ENCODE results near the gene MTMR1. TPM values are rescaled to one million over a fixed set of nuclear protein-coding genes. Genes with fewer than 3 reads are reported as not detected.

Gene MTMR1
- total RNA-seq, 2 experiments from 2014 or later, result 33.6 to 34.4 TPM

DNA sequence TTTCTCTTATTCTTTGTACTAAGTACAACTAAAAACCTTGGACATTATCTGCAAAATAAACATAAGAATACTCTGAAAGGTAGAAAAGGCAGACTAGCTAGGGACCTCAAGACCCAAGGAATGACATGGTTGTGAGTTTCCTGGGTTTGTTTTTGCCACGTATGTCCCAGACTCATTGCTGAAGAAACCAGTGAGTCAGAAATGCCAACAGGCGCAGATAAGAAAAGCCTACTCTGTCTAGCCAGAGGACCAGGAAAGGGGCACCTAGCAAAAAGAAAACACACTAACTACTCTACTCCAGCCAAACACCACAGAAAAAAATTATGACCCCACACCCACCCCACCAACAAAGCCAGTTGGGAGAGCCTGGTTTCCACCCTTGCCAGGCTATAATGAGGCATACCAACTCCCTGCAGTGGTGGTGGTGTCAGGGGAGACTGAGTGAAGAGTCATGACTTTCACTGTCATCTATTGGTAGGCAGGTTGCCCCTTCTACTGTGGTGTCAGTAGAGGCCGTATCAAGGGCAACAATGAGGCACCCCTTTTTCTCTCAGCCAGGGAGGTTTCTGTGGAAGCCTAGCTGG, 10.9 kb downstream of the MTMR1 start:
- H3K4me3 ChIP-seq (ENCODE audit: low read length), result no peak overlapping the region
- Mint-ChIP-seq H3K4me1 (ENCODE audit: low read depth) (peaks cover 27% of the 10 kb centered on the region), H3K36me3 (ENCODE audit: low read depth) (peaks cover 67% of the 10 kb centered on the region), H3K9me3 (no peaks in the 10 kb centered on the region), H3K27ac (peak overlapping the region; percentile 63), H3K4me3 (no peak overlapping the region), H3K27me3 (no peaks in the 10 kb centered on the region)
- ChIA-PET POLR2A (interaction anchor here (1.6 to 2.9 kb wide), 2 partner anchors 10 to 12 kb away, joined by 4 to 14 read pairs; partner anchors contain the start of gene MTMR1), CTCF (interaction anchor here (1.8 to 2.0 kb wide), 2 partner anchors 11 to 21 kb away, joined by 5 to 8 read pairs; no protein-coding TSS in a partner anchor)
- no peaks in the 10 kb centered on the region for H3K27me3 ChIP-seq (ENCODE audit: control insufficient read depth in 1 of 2, insufficient read depth in 2 of 2, low read length in 2 of 2)
- intact Hi-C loops (cut with DNase I, micrococcal nuclease), result no loop called here
- peaks cover 8% of the 10 kb centered on the region for H3K4me1 ChIP-seq (ENCODE audit: insufficient read depth, low read length)
- H3K36me3 ChIP-seq (ENCODE audit: insufficient read depth, low read length), result peaks cover 30% of the 10 kb centered on the region
- no peaks in the 10 kb centered on the region for H3K9me3 ChIP-seq (ENCODE audit: control insufficient read depth in 1 of 2, insufficient read depth in 1 of 2, low read length in 2 of 2)
- ATAC-seq (ENCODE audit: poor library complexity) (no peak), DNase-seq (no peak)
- H3K27ac ChIP-seq (ENCODE audit: low read depth in 1 of 2, low read length in 2 of 2), result no peak overlapping the region
- TF ChIP-seq, protein P1, sequence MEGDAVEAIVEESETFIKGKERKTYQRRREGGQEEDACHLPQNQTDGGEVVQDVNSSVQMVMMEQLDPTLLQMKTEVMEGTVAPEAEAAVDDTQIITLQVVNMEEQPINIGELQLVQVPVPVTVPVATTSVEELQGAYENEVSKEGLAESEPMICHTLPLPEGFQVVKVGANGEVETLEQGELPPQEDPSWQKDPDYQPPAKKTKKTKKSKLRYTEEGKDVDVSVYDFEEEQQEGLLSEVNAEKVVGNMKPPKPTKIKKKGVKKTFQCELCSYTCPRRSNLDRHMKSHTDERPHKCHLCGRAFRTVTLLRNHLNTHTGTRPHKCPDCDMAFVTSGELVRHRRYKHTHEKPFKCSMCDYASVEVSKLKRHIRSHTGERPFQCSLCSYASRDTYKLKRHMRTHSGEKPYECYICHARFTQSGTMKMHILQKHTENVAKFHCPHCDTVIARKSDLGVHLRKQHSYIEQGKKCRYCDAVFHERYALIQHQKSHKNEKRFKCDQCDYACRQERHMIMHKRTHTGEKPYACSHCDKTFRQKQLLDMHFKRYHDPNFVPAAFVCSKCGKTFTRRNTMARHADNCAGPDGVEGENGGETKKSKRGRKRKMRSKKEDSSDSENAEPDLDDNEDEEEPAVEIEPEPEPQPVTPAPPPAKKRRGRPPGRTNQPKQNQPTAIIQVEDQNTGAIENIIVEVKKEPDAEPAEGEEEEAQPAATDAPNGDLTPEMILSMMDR (IDR thresholded peaks at IDR 0.05), result no peak

DNA sequence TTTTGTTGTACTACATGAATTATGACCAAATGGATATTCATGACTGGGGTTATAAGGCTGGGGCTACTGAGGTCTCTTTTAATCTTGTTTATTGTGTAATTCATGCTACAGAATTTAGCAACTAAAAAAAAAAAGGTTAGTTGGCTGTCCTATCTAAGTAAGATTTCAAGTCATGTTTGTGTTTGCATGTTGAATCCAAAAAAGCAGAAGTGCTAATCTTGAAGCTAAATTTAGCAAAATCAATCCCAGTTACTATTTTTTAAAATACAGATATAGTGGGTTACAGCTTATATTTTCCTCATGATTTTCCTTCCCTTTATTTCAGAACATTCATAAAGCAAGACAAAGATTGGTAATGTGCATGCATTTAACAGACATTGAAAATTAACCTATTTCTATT, 19.4 kb downstream of the MTMR1 start:
- H3K27me3 ChIP-seq (ENCODE audit: control insufficient read depth in 1 of 2, insufficient read depth in 2 of 2, low read length in 2 of 2), result no peaks in the 10 kb centered on the region
- no peak for DNase-seq
- TF ChIP-seq, protein P1 (IDR thresholded peaks at IDR 0.05), result no peak
- H3K27me3 Mint-ChIP-seq, result no peaks in the 10 kb centered on the region
- ChIA-PET POLR2A (interaction anchor here (4.3 kb wide), 1 partner anchor 19 kb away, joined by 31 read pairs; the partner anchor contains the start of gene MTMR1), CTCF (interaction anchor here (1.0 to 1.4 kb wide), 3 partner anchors 10 to 51 kb away, joined by 3 to 7 read pairs (median 3); no protein-coding TSS in a partner anchor)
- intact Hi-C loops (cut with DNase I, micrococcal nuclease), result loop anchor here (10.0 kb wide), 1 partner anchor 48 kb away; no protein-coding TSS in a partner anchor
- H3K36me3 Mint-ChIP-seq (ENCODE audit: low read depth), result peaks cover 19% of the 10 kb centered on the region
- no peaks in the 10 kb centered on the region for H3K9me3 Mint-ChIP-seq
- H3K27ac ChIP-seq (ENCODE audit: low read depth in 1 of 2, low read length in 2 of 2), result no peak overlapping the region
- no peaks in the 10 kb centered on the region for H3K9me3 ChIP-seq (ENCODE audit: control insufficient read depth in 1 of 2, insufficient read depth in 1 of 2, low read length in 2 of 2)
- H3K4me3 ChIP-seq (ENCODE audit: low read length), result no peak overlapping the region
- ATAC-seq (ENCODE audit: poor library complexity), result no peak
- H3K4me3 Mint-ChIP-seq, result no peak overlapping the region
- peaks cover 65% of the 10 kb centered on the region for H3K4me1 Mint-ChIP-seq (ENCODE audit: low read depth)
- H3K4me1 ChIP-seq (ENCODE audit: insufficient read depth, low read length), result peaks cover 11% of the 10 kb centered on the region
- H3K27ac Mint-ChIP-seq, result peak overlapping the region; percentile 78
- peaks cover 9% of the 10 kb centered on the region for H3K36me3 ChIP-seq (ENCODE audit: insufficient read depth, low read length)

DNA sequence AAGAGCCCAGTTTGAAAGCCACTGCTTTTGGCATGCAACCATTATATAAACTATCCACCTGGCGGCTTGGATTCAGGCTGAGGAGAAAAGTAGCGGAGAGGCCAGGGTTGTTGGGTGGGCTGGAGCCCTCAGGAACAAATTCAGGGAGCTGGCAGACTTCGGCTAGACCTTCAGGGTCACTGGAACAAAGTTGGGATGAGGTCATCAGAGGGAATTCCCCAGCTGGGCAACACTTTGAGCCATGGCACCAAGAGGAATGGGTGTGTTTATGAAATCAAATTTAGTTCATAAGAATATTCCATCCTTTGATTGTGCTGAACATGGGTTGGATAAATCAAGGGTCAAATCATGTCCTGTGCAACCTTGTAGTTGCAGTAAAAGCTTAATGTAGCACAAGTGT, 22.0 kb downstream of the MTMR1 start:
- Histone ChIP-seq H3K27me3 (ENCODE audit: control insufficient read depth in 1 of 2, insufficient read depth in 2 of 2, low read length in 2 of 2) (no peaks in the 10 kb centered on the region), H3K9me3 (ENCODE audit: control insufficient read depth in 1 of 2, insufficient read depth in 1 of 2, low read length in 2 of 2) (no peaks in the 10 kb centered on the region), H3K4me1 (ENCODE audit: insufficient read depth, low read length) (peaks cover 4% of the 10 kb centered on the region), H3K27ac (ENCODE audit: low read depth in 1 of 2, low read length in 2 of 2) (no peak overlapping the region), H3K36me3 (ENCODE audit: insufficient read depth, low read length) (peaks cover 11% of the 10 kb centered on the region), H3K4me3 (ENCODE audit: low read length) (no peak overlapping the region)
- intact Hi-C loops (cut with DNase I, micrococcal nuclease), result loop anchor here (5.0 to 10.0 kb wide), 3 partner anchors 50 to 763 kb away; no protein-coding TSS in a partner anchor
- Mint-ChIP-seq H3K9me3 (no peaks in the 10 kb centered on the region), H3K27me3 (no peaks in the 10 kb centered on the region), H3K4me1 (ENCODE audit: low read depth) (peaks cover 53% of the 10 kb centered on the region), H3K27ac (peak overlapping the region; percentile 43), H3K36me3 (ENCODE audit: low read depth) (peaks cover 16% of the 10 kb centered on the region), H3K4me3 (no peak overlapping the region)
- TF ChIP-seq, protein P1 (IDR thresholded peaks at IDR 0.05), result no peak
- ATAC-seq (ENCODE audit: poor library complexity), result no peak
- ChIA-PET CTCF (interaction anchor here (0.9 to 2.6 kb wide), 5 partner anchors 12 to 32 kb away, joined by 3 to 11 read pairs (median 7); partner anchors contain the start of gene MTMR1), POLR2A (interaction anchor here (0.7 to 1.3 kb wide), 3 partner anchors 17 to 23 kb away, joined by 4 to 7 read pairs (median 6); no protein-coding TSS in a partner anchor)
- DNase-seq, result peak in 1 of 14 experiments; percentile 5

Data from CD4-positive, alpha-beta T cell (primary cell).